Smooth muscle cell of the brain vasculature (primary cell): Measurements from ENCODE around the gene RRBP1.
A peak's percentile ranks its signal among the peaks of the same experiment; 100 is the strongest.

Source experiments
- DNase-seq: peaks from one replicate; pipeline ENCODE4 v3.0.0-alpha.2; 2012; ENCODE audit warnings: low read depth, low spot score

RRBP1 gene

DNA sequence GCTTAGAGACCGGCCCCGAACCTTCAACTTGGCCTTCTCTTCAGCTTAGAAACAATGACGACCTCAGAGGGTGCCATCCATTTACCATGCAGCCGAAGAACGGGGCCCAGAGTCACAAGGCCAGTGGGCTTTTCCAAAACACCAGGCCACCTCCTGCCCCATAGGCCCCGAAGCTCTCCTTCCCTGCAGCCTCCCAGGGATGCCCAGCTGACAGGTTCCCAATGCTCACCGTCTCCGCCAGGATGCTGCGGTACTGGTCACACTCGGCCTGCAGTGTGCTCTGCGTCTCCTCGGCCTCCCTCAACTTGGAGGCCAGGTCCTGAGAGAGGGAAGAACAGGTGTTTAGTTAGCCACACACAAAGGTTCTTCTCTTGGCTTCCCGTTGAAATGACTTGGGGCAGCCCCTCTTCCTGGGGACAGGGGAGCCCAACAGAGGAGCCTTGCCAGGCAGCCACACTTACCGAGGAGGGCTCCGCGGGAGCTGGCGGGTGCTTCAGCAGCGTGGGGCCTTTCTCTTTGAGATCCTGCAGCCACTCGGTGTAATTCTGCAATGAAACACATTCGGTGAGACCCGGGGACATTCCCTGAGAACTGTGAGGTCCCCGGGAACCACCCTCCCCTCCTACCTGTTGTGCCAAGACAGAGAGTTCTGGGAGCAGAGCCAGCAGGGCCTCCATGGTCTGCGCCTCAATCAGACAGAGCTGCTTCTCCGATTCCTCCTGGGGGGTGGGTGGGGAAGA lies 60.6 kb downstream of the RRBP1 start:
- DNase-seq = no peak

DNA sequence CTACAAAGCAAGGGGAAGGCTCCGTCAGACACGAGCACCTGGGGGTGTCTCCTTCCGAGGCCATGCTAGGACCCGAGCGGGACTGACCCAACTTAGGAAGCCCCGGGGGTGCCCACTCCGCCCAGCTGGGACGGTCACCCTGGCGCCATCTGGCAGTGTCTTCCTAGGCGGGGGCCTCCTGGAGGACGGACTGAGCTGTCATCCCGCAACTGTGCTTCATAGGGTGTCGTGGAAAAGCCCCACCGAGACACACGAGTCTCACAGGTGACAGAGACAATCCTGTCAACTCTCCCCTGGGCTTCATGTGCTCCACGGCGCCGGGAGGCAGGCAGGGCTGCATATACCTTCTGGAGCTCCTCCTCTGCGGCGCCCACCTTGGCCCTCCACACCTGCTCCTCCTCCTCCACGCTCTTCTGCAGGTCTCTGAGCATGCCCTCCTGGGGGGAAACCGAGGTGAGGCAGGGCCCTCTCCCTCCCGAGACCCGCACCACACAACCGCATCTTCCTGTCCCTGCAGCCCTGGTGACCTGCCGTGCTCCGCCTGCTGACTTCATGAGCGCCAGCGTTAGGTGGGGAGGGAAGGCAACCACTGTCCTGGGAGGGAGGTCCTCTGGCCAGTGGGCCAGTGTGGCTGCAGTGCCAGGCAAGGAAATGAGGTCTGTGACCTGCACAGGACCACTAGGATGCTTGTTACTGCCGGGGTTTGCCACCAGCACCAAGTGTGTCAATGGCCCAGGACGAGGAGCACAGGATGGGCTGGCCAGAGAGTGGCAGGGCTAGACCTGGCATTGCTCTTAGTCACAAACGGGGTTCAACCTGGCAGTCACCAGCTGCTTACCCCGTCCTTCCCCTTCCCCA lies 61.4 kb downstream of the RRBP1 start:
- no peak for DNase-seq

DNA sequence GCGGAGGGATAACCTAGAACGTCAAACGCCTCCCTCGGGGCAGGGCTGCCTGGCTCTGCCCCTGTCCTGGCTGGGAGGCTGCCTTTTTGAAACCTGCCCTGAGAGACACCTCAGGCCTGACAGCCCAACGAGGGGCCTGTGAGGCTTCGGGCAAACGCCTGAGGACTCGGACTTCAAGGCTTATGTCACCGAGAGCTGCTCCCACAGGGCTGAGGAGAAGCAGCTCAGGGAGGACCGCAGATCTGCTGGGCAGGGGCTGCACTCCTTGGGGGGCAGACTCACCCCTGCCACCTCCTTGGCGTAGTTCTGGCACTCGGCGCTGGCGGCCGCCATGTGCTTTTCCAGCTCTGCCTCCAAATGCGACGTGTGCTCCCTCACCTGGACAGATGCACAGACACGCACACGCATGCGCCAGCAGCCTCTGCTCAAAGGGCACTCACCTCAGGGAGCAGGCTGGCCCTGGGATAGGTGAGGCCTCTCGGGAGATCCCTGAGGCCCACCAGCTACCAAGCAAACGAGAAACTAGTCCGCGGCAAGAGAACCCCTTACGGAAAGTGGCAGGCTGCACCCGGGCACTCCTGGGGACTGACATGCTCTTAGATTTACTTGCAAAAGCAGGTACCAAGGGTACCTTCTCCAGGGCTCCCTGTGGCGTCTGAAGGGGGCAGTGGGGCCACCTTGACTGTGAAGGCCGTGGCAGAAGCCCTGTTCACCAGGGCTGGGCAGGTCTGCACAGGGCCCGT lies 62.5 kb downstream of the RRBP1 start:
- DNase-seq = no peak

- DNase-seq = no peak
Measured at GRCh38 chr20:17618673-17619013, 63.4 kb downstream of the RRBP1 start.

DNA sequence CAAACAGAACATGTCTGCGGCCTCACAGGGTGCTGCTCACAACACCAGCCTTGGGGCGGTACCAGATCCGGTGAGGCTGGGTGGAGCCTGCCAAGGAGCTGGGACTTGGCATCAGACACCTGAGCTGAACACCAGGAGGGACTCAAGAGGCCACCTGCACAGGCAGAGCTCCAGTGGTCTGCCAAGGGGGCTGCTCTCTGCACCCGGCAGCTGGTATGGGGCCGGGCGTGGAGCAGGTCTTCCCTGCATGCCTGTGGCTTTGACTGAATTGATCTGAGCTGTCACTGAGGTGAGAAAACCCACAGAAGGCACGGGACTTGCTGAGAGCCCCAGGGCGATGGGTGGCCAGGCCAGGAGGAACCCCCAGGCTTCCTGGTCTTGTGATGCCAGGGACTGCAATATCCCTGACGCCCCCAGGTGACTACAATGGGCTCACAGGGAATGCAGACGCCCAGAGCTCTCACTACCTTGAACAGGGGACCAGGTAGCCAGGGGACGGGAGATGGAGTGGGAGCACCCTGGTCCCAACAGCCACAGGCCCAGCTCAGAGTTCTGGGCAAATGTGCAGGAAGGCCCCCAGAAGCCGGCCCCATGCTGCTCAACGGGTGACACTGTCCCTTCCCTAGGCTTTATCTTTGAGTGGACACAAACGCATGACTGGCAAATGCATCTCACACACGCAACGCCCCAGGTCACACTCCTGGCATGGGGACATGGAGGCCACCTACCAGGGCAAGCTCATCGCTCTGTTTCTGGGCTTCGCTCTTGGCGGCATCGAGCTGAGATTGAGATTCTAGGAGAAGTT lies 64.0 kb downstream of the RRBP1 start:
- DNase-seq = no peak

DNA sequence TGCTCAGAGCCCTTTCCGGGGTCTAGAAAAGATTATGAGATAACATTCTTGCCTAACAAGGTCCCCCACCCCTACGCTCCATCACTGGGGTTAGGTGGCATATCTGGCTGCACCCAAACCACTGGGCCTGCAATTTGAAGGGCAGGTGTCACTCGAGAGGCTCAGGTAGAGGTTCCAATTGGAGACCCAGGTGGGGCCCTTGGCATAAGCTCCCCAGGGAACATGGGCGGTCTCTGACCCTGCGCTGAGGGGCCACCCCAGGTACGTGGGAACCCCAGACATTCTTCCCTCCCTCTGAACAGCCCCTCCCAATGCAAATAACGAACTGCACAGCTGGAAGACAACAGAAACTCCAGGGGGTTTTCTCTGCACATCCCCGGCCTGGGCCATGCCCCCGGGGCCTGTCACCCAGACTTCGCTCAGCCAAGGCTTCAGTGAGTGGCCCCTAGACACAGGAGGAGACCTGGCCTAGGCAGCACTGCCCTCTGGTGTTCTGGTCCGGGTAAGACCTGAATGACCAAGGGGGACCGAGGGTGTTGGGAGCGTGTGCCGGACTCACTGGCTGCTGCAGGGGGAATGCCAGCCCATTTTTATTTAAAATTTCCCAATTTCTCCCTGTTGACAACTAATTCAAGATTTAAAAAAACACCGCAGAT lies 64.7 kb downstream of the RRBP1 start:
- DNase-seq = no peak

DNA sequence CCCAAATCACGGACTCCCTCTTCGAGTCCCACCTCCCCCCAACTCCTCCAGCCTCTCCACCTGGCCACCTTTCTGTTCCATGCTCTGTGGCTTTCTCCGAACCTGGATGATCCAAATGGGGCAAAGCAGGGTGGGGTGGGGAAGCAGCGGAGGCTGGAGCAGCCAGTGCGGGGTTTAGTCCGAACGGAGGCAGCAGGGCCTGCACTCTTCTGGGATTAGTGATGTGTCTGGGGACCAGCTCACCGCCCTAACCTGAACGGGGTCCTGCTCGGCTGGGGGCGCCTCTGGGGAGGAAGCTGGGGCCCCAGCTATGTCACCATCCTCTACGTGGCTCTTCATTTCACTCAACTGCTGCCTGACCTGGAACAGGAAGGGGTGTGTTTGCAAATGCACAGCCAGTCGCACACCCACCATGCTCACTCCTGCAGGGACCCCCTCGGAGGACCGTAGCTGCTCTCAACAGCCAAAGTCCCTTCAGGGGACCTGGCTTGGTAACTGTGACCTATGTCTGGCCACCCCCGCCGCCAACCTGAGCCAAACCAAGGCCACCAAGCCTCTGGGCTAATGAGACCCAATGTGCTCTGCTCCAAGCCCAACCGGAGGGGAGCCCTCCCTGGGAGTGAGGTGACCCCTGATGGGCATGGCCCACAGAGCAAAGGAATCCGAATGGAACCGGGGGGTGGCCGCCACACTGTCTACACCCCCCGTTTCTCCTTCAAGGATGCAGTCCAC lies 65.4 kb downstream of the RRBP1 start:
- no peak for DNase-seq

DNA sequence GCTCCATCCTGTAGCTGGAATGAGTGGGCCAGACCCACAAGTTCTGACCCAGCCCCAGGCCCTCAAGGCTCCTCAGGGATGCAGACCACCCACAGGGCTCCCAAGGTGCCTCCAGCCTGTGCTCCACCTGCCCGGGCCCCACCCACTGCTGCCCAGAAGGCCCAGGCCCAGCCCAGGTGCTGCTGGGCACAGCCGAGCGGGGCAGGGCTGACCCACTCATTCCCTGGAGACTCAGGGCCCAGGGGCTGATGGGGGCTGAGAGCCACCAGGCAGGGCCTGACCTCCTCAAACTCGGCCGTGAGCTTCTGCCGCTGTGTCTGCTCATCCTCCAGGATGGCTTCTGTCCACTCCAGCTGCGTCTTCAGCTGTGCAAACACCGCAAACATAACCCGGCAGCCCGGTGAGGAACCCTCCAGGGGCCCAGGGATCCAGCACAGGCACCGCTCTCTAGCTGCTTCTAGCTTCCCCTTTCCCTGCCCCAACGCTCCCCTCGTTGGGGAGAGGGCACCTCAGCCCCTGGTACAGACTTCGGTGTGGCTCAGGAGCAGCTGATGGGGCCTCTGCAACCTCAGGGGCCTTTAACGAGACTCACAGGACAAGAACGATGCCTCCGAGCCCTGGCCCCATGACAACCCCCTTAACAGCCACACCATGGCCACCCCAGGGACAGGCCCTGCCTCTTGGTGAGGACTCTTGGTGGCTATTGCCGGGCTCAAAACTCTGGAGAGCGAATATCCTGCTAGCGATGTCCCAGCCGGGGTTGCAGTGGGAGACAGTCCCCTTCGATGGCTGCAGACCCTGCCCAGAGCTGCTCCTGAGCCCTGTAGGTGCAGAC lies 66.2 kb downstream of the RRBP1 start:
- no peak for DNase-seq

DNA sequence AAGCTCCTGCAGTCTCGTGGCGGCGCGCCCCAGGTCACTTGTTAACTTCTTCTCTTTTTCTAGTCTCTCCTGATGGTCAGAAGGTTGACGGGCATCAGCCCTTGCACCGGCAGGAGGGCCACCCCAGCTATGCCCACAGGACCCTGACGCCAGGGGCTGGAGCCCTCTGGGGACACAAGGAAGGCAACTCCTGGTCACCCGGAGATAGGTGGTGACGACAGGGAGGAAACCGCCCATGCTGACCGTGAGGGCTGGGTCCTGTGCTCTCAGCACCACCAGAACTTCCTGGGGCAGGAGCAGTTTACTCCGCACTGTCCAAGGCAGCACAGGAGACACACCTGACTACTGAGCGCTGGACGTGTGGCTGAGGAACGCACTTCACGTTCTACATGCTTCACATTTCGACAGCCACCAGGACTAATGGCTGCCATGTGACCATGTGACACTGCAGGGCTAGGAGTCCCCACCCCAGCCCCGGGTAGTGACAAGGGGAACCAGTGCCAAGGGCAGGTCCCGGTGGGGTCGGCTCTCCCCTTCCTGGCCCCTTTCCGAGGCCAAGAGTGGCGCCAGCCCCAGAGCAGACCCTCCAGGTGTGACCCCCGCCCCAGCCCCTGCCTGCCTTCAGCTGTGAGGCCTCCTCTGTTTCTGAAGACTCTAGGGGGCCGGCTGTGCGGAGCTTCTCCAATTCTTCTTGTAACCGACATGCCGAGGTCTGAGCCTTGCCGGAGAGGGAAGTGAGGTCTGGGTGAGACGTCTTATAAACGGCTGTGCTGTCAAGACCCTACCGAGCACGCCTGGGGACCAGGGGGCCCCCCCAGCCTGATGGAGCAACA lies 67.0 kb downstream of the RRBP1 start:
- no peak for DNase-seq

DNA sequence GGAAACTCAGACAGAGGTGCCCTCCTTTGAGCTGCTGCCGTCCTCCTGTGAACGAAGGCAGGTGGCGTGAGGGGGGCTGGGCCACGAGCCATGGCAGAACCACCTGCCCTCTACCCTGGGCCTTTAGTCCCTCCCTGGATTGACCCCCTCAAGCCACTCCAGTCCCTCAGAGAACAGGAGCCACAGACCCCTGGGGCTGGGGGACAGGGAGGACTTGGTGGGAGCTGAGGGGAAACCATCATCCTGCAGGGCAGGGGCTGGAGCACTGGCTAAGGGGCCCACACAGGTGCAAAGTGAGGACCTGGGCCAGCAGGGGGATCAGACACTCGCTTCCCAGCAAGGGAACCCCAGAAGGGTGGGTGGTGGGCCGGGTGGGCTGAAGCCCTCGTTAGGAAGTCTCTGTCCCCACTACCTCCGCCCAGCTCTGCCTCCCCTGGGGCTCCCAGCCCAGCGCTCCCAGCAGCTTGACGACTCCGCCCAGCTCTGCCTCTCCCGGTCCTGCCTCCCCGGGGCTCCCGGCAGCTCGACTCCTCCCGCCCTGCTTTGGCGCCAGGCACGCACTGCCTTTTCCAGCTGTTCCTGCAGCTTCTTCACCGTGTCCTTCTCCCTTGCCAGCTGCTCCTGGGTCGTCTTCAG lies 67.7 kb downstream of the RRBP1 start:
- DNase-seq = no peak

GRCh38 chr20:17613328-17614175 lies 68.5 kb downstream of the RRBP1 start:
- DNase-seq = no peak

DNA sequence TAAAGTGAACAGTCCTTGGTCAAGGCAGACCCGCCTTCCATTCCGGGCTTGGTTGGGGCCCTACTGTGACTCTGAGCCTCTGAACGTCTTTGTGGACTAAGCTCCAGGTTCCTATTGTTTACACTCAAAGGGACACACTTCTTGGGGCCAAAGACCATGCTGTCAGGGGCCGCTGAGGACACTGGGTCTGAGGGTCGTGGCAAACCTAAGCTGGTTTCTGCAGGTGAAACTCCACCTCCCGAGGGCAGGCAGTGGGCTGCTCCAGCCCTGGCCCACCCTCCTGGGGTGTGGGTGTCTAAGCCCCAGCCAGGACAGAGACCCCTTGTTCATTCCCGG lies 69.1 kb downstream of the RRBP1 start:
- DNase-seq = no peak

- DNase-seq = peak; percentile 28
Measured at GRCh38 chr20:17612287-17612991, 69.6 kb downstream of the RRBP1 start.

- DNase-seq = no peak
Measured at GRCh38 chr20:17611540-17612286, 70.3 kb downstream of the RRBP1 start.

- DNase-seq = no peak
Measured at GRCh38 chr20:17611290-17611539, 70.8 kb downstream of the RRBP1 start.

- no peak for DNase-seq
Measured at GRCh38 chr20:17610566-17611289, 71.3 kb downstream of the RRBP1 start.
